Astrocyte (in vitro differentiated cells and primary cell): ENCODE measurements around the gene GALNT18. TPM values are rescaled to one million over a fixed set of nuclear protein-coding genes. Genes with fewer than 3 reads are reported as not detected.

ENCODE experiments used
- DNase-seq: peaks from one replicate; pipeline ENCODE4 v3.0.0-alpha.2; 2010; ENCODE audit warnings: low read depth
- FAIRE-seq: peaks from 2 replicates; lab custom pipeline; 2011; peaks lifted over from hg19 to GRCh38; lab: Jason Lieb, UNC
- H2AFZ ChIP-seq: 2 replicates; pipeline ENCODE4 v1.6.0; 2012; ENCODE audit warnings: low read depth, low read length, inconsistent platforms
- H3K27ac ChIP-seq: 2 replicates; pipeline ENCODE4 v1.5.1; 2011; ENCODE audit warnings: low read depth, low read length, inconsistent platforms
- H3K27me3 ChIP-seq: 2 replicates; pipeline ENCODE4 v1.6.0; 2011; ENCODE audit warnings: low read length, inconsistent platforms; ENCODE audit not compliant: insufficient read depth
- H3K36me3 ChIP-seq: 2 replicates; pipeline ENCODE4 v1.5.1; 2011; ENCODE audit warnings: low read length, inconsistent platforms; ENCODE audit not compliant: insufficient read depth
- H3K4me1 ChIP-seq: 2 replicates; pipeline ENCODE4 v1.5.1; 2011; ENCODE audit warnings: low read length, inconsistent platforms; ENCODE audit not compliant: insufficient read depth
- H3K4me2 ChIP-seq: 2 replicates; pipeline ENCODE4 v1.6.0; 2012; ENCODE audit warnings: low read length, inconsistent platforms
- H3K4me3 ChIP-seq: 2 replicates; pipeline ENCODE4 v1.5.1; 2011; ENCODE audit warnings: low read depth, mild to moderate bottlenecking, low read length, inconsistent platforms; ENCODE audit not compliant: insufficient read depth
- H3K79me2 ChIP-seq: 2 replicates; pipeline ENCODE4 v1.6.0; 2012; ENCODE audit warnings: mild to moderate bottlenecking, low read length, inconsistent platforms; ENCODE audit not compliant: insufficient read depth
- H3K9ac ChIP-seq: 2 replicates; pipeline ENCODE4 v1.6.0; 2012; ENCODE audit warnings: mild to moderate bottlenecking, low read length, inconsistent platforms
- H3K9me3 ChIP-seq: 2 replicates; pipeline ENCODE4 v1.5.1; 2012; ENCODE audit warnings: low read depth, mild to moderate bottlenecking, low read length, inconsistent platforms; ENCODE audit not compliant: insufficient read depth
- H4K20me1 ChIP-seq: 2 replicates; pipeline ENCODE4 v1.6.0; 2012; ENCODE audit warnings: low read length, inconsistent platforms; ENCODE audit not compliant: insufficient read depth
- H3K27ac Mint-ChIP-seq: one replicate; pipeline ENCODE4 v1.8.0; 2021; ENCODE audit warnings: mild to moderate bottlenecking, mixed read lengths; ENCODE audit not compliant: unreplicated experiment
- H3K27me3 Mint-ChIP-seq: one replicate; pipeline ENCODE4 v1.8.0; 2021; ENCODE audit warnings: low read depth, mixed read lengths; ENCODE audit not compliant: unreplicated experiment
- H3K36me3 Mint-ChIP-seq: one replicate; pipeline ENCODE4 v1.8.0; 2021; ENCODE audit warnings: low read depth, mixed read lengths; ENCODE audit not compliant: unreplicated experiment
- H3K4me1 Mint-ChIP-seq: one replicate; pipeline ENCODE4 v1.8.0; 2021; ENCODE audit warnings: low read depth, mixed read lengths; ENCODE audit not compliant: unreplicated experiment
- H3K4me3 Mint-ChIP-seq: one replicate; pipeline ENCODE4 v1.8.0; 2021; ENCODE audit warnings: mild to moderate bottlenecking, moderate library complexity, mixed read lengths; ENCODE audit not compliant: unreplicated experiment
- H3K9me3 Mint-ChIP-seq: one replicate; pipeline ENCODE4 v1.8.0; 2021; ENCODE audit warnings: mild to moderate bottlenecking, mixed read lengths; ENCODE audit not compliant: unreplicated experiment
- CTCF ChIP-seq: IDR thresholded peaks from 2 replicates; pipeline ENCODE4 v1.5.1; 2011; ENCODE audit warnings: low read depth, mild to moderate bottlenecking, inconsistent platforms, low read length, moderate library complexity; ENCODE audit not compliant: insufficient read depth
- EZH2 ChIP-seq: IDR thresholded peaks from 2 replicates; pipeline ENCODE4 v1.6.1; 2012; ENCODE audit warnings: mild to moderate bottlenecking, low read length, inconsistent platforms; ENCODE audit not compliant: insufficient read depth
- total RNA-seq: library from RNA; stranded (reverse); gene quantifications from 2 replicates; pipeline ENCODE4 v1.2.1, GENCODE V29; 2021

GALNT18 gene
- total RNA-seq, 1 donor from 2014 or later, result 6.5 TPM

DNA sequence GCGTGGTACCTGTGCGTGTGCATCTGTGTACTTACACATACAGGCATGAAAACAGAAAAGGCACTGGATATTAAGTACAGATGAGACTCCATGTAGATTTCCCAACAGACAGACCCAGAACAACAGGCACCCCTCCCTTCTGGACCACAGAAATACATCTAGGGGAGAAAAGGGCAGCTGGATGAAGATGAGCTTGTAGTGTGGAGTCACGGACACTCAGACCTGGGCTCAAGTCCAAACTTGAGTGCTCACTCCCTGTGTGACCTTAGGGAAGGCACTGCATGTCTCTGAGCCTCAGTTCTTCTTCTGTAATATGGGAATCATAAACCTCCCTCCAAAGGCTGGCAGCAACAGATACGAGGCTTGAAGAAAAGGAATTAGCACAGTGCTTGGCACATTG, 108.9 kb downstream of the GALNT18 start:
- H3K4me3 ChIP-seq, result no peak overlapping the region
- no peak overlapping the region for H3K4me3 Mint-ChIP-seq
- no peak for TF ChIP-seq EZH2
- no peak for TF ChIP-seq CTCF
- no peaks in the 10 kb centered on the region for H3K79me2 ChIP-seq
- no peaks in the 10 kb centered on the region for H3K9me3 ChIP-seq
- FAIRE-seq (no peak), DNase-seq (no peak)
- no peaks in the 10 kb centered on the region for H4K20me1 ChIP-seq
- no peak overlapping the region for H3K27ac ChIP-seq
- no peaks in the 10 kb centered on the region for H3K36me3 Mint-ChIP-seq
- H3K27me3 ChIP-seq, result peaks cover 8% of the 10 kb centered on the region
- peaks cover 16% of the 10 kb centered on the region for H3K4me1 Mint-ChIP-seq
- H3K27me3 Mint-ChIP-seq, result peaks cover 8% of the 10 kb centered on the region
- no peaks in the 10 kb centered on the region for H3K4me1 ChIP-seq
- no peak overlapping the region for H2AFZ ChIP-seq
- H3K9me3 Mint-ChIP-seq, result no peaks in the 10 kb centered on the region
- no peak overlapping the region for H3K4me2 ChIP-seq
- H3K27ac Mint-ChIP-seq, result no peak overlapping the region
- H3K9ac ChIP-seq, result no peak overlapping the region
- H3K36me3 ChIP-seq, result no peaks in the 10 kb centered on the region

- Histone ChIP-seq H3K9ac (no peak overlapping the region), H3K79me2 (no peaks in the 10 kb centered on the region), H2AFZ (no peak overlapping the region), H3K36me3 (no peaks in the 10 kb centered on the region), H3K4me2 (no peak overlapping the region), H3K27me3 (peaks cover 8% of the 10 kb centered on the region), H3K9me3 (no peaks in the 10 kb centered on the region), H3K4me1 (no peaks in the 10 kb centered on the region), H3K4me3 (no peak overlapping the region), H3K27ac (no peak overlapping the region), H4K20me1 (no peaks in the 10 kb centered on the region)
- TF ChIP-seq EZH2 (no peak), CTCF (no peak)
- H3K9me3 Mint-ChIP-seq, result no peaks in the 10 kb centered on the region
- peaks cover 16% of the 10 kb centered on the region for H3K4me1 Mint-ChIP-seq
- DNase-seq (no peak), FAIRE-seq (no peak)
- H3K36me3 Mint-ChIP-seq, result no peaks in the 10 kb centered on the region
- H3K27me3 Mint-ChIP-seq, result peaks cover 4% of the 10 kb centered on the region
- H3K4me3 Mint-ChIP-seq, result no peak overlapping the region
- H3K27ac Mint-ChIP-seq, result no peak overlapping the region
Measured at GRCh38 chr11:11512502-11512901, 109.3 kb downstream of the GALNT18 start.

GRCh38 chr11:11512090-11512489, 109.7 kb downstream of the GALNT18 start:
- H3K4me1 Mint-ChIP-seq, result peaks cover 16% of the 10 kb centered on the region
- H3K4me3 Mint-ChIP-seq, result no peak overlapping the region
- no peak overlapping the region for H2AFZ ChIP-seq
- H3K36me3 Mint-ChIP-seq, result no peaks in the 10 kb centered on the region
- no peak overlapping the region for H3K27ac ChIP-seq
- no peak overlapping the region for H3K27ac Mint-ChIP-seq
- no peaks in the 10 kb centered on the region for H3K36me3 ChIP-seq
- H3K4me2 ChIP-seq, result no peak overlapping the region
- H3K4me1 ChIP-seq, result no peaks in the 10 kb centered on the region
- no peak overlapping the region for H3K9ac ChIP-seq
- H3K79me2 ChIP-seq, result no peaks in the 10 kb centered on the region
- no peaks in the 10 kb centered on the region for H3K9me3 Mint-ChIP-seq
- peaks cover 8% of the 10 kb centered on the region for H3K27me3 ChIP-seq
- peaks cover 3% of the 10 kb centered on the region for H3K27me3 Mint-ChIP-seq
- TF ChIP-seq EZH2 (no peak), CTCF (no peak)
- no peak overlapping the region for H3K4me3 ChIP-seq
- no peak for FAIRE-seq
- no peak for DNase-seq
- no peaks in the 10 kb centered on the region for H4K20me1 ChIP-seq
- no peaks in the 10 kb centered on the region for H3K9me3 ChIP-seq
